WTC11 (cell line): ENCODE results near the gene PTPRN2. TPM values are rescaled to one million over a fixed set of nuclear protein-coding genes. Genes with fewer than 3 reads are reported as not detected.

Experiments used
- ATAC-seq: fragments of 200-7000 bp; cut with Tn5 transposase; 2 replicates; pipeline ENCODE4 v1.10.0; 2021; ENCODE audit warnings: mild to moderate bottlenecking, moderate library complexity
- CTCF ChIA-PET: fragments of 300-600 bp; sonication (Branson Sonifier 250); formaldehyde crosslinking; loops from one replicate; lab custom pipeline; 2021; ENCODE audit warnings: antibody characterized with exemption; lab: Charles Lee
- POLR2A ChIA-PET: fragments of 350-600 bp; sonication (Branson Sonifier 250); formaldehyde crosslinking; loops from one replicate; lab custom pipeline; 2021; ENCODE audit warnings: antibody characterized with exemption; lab: Charles Lee
- DNase-seq: peaks from one replicate; pipeline ENCODE4 v3.0.0; 2021; ENCODE audit warnings: low spot score
- H3K27ac Mint-ChIP-seq: 2 replicates; pipeline ENCODE4 v1.8.0; 2021; ENCODE audit warnings: mixed read lengths
- H3K27me3 Mint-ChIP-seq: 2 replicates; pipeline ENCODE4 v1.8.0; 2021; ENCODE audit warnings: low read depth, mild to moderate bottlenecking, moderate library complexity, mixed read lengths
- H3K36me3 Mint-ChIP-seq: 2 replicates; pipeline ENCODE4 v1.8.0; 2021; ENCODE audit warnings: mixed read lengths
- H3K4me1 Mint-ChIP-seq: 2 replicates; pipeline ENCODE4 v1.8.0; 2022; ENCODE audit warnings: mixed read lengths
- H3K4me3 Mint-ChIP-seq: 2 replicates; pipeline ENCODE4 v1.8.0; 2021; ENCODE audit warnings: mild to moderate bottlenecking, moderate library complexity, mixed read lengths
- H3K9me3 Mint-ChIP-seq: 2 replicates; pipeline ENCODE4 v1.8.0; 2021; ENCODE audit warnings: mixed read lengths
- CREB1 ChIP-seq: sonication (generic); formaldehyde crosslinking; IDR thresholded peaks from 2 replicates; pipeline ENCODE4 v1.8.0; 2023; ENCODE audit warnings: mild to moderate bottlenecking, missing genetic modification reagents
- FOXK1 ChIP-seq: sonication (generic); formaldehyde crosslinking; IDR thresholded peaks from 2 replicates; pipeline ENCODE4 v1.8.0; 2022; ENCODE audit warnings: mild to moderate bottlenecking, moderate library complexity, missing genetic modification reagents
- IRF2 ChIP-seq: sonication (generic); formaldehyde crosslinking; IDR thresholded peaks from 2 replicates; pipeline ENCODE4 v1.8.0; 2022; ENCODE audit warnings: low read depth, missing genetic modification reagents, borderline replicate concordance
- NR3C1 ChIP-seq: sonication (generic); formaldehyde crosslinking; conservative IDR thresholded peaks from 2 replicates; pipeline ENCODE4 v1.8.1; 2023; ENCODE audit warnings: low read depth, mild to moderate bottlenecking, missing genetic modification reagents
- OVOL2 ChIP-seq: fragments of 250-450 bp; sonication (Bioruptor Pico); IDR thresholded peaks from 2 replicates; pipeline ENCODE4 v1.9.0; 2021; ENCODE audit warnings: mild to moderate bottlenecking, borderline replicate concordance
- RORB ChIP-seq: fragments of 250-450 bp; sonication (Bioruptor Pico); IDR thresholded peaks from 2 replicates; pipeline ENCODE4 v1.9.0; 2021; ENCODE audit warnings: mild to moderate bottlenecking
- SP1 ChIP-seq: sonication (generic); formaldehyde crosslinking; conservative IDR thresholded peaks from 2 replicates; pipeline ENCODE4 v1.8.1; 2022; ENCODE audit warnings: missing genetic modification reagents
- TCF7 ChIP-seq: sonication (generic); formaldehyde crosslinking; IDR thresholded peaks from 2 replicates; pipeline ENCODE4 v1.8.0; 2022; ENCODE audit warnings: mild to moderate bottlenecking, low read depth, missing genetic modification reagents, moderate library complexity
- total RNA-seq: library from RNA; stranded (reverse); gene quantifications from 3 replicates; pipeline ENCODE4 v1.2.3, GENCODE V29; 2021
- TF ChIP-seq, protein P1 (sequence below): sonication (generic); formaldehyde crosslinking; IDR thresholded peaks from 2 replicates; pipeline ENCODE4 v1.8.0; 2023; ENCODE audit warnings: missing genetic modification reagents, mild to moderate bottlenecking, borderline replicate concordance
- TF ChIP-seq, protein P2 (sequence below): sonication (generic); formaldehyde crosslinking; IDR thresholded peaks from 2 replicates; pipeline ENCODE4 v1.8.0; 2023; ENCODE audit warnings: mild to moderate bottlenecking, missing genetic modification reagents
- TF ChIP-seq, protein P3 (sequence below): sonication (generic); formaldehyde crosslinking; IDR thresholded peaks from 2 replicates; pipeline ENCODE4 v1.8.0; 2022; ENCODE audit warnings: mild to moderate bottlenecking, missing genetic modification reagents
- TF ChIP-seq, protein P4 (sequence below): sonication (generic); formaldehyde crosslinking; IDR thresholded peaks from 2 replicates; pipeline ENCODE4 v1.8.1; 2023; ENCODE audit warnings: mild to moderate bottlenecking, missing genetic modification reagents
- TF ChIP-seq, protein P5 (sequence below): sonication (generic); formaldehyde crosslinking; IDR thresholded peaks from 2 replicates; pipeline ENCODE4 v1.8.1; 2023; ENCODE audit warnings: mild to moderate bottlenecking, missing genetic modification reagents, borderline replicate concordance
- TF ChIP-seq, protein P6 (sequence below): sonication (generic); formaldehyde crosslinking; conservative IDR thresholded peaks from 2 replicates; pipeline ENCODE4 v1.8.1; 2023; ENCODE audit warnings: mild to moderate bottlenecking, low read depth, missing genetic modification reagents, moderate library complexity
- TF ChIP-seq, protein P7 (sequence below): sonication (generic); formaldehyde crosslinking; IDR thresholded peaks from 2 replicates; pipeline ENCODE4 v1.8.0; 2022; ENCODE audit warnings: mild to moderate bottlenecking, missing genetic modification reagents

PTPRN2 gene
- total RNA-seq, 1 experiment from 2014 or later, result 4.7 TPM

DNA sequence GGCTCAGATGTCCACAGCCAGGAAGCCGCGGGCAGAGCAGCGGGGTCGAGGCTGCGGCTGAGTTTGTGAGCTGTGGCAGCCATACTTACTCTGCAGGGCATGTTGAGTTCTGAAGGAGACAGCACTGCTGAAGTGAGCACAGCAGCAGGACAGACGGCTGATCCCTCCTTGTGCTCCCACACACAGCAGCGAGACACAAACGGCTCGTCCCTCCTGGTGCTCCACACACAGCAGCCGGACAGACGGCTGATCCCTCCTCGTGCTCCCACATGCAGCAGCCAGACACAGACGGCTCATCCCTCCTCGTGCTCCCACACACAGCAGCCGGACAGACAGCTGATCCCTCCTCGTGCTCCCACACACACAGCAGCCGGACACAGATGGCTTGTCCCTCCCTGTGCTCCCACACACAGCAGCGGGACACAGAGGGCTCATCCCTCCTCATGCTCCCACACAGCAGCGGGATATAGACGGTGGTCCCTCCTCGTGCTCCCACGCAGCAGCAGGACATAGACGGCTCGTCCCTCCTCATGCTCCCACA, 305.1 kb downstream of the PTPRN2 start (continued):
- TF ChIP-seq, protein P1, sequence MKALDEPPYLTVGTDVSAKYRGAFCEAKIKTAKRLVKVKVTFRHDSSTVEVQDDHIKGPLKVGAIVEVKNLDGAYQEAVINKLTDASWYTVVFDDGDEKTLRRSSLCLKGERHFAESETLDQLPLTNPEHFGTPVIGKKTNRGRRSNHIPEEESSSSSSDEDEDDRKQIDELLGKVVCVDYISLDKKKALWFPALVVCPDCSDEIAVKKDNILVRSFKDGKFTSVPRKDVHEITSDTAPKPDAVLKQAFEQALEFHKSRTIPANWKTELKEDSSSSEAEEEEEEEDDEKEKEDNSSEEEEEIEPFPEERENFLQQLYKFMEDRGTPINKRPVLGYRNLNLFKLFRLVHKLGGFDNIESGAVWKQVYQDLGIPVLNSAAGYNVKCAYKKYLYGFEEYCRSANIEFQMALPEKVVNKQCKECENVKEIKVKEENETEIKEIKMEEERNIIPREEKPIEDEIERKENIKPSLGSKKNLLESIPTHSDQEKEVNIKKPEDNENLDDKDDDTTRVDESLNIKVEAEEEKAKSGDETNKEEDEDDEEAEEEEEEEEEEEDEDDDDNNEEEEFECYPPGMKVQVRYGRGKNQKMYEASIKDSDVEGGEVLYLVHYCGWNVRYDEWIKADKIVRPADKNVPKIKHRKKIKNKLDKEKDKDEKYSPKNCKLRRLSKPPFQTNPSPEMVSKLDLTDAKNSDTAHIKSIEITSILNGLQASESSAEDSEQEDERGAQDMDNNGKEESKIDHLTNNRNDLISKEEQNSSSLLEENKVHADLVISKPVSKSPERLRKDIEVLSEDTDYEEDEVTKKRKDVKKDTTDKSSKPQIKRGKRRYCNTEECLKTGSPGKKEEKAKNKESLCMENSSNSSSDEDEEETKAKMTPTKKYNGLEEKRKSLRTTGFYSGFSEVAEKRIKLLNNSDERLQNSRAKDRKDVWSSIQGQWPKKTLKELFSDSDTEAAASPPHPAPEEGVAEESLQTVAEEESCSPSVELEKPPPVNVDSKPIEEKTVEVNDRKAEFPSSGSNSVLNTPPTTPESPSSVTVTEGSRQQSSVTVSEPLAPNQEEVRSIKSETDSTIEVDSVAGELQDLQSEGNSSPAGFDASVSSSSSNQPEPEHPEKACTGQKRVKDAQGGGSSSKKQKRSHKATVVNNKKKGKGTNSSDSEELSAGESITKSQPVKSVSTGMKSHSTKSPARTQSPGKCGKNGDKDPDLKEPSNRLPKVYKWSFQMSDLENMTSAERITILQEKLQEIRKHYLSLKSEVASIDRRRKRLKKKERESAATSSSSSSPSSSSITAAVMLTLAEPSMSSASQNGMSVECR (CRISPR knock-in tag), result no peak
- TF ChIP-seq, protein P2, sequence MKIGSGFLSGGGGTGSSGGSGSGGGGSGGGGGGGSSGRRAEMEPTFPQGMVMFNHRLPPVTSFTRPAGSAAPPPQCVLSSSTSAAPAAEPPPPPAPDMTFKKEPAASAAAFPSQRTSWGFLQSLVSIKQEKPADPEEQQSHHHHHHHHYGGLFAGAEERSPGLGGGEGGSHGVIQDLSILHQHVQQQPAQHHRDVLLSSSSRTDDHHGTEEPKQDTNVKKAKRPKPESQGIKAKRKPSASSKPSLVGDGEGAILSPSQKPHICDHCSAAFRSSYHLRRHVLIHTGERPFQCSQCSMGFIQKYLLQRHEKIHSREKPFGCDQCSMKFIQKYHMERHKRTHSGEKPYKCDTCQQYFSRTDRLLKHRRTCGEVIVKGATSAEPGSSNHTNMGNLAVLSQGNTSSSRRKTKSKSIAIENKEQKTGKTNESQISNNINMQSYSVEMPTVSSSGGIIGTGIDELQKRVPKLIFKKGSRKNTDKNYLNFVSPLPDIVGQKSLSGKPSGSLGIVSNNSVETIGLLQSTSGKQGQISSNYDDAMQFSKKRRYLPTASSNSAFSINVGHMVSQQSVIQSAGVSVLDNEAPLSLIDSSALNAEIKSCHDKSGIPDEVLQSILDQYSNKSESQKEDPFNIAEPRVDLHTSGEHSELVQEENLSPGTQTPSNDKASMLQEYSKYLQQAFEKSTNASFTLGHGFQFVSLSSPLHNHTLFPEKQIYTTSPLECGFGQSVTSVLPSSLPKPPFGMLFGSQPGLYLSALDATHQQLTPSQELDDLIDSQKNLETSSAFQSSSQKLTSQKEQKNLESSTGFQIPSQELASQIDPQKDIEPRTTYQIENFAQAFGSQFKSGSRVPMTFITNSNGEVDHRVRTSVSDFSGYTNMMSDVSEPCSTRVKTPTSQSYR (CRISPR knock-in tag), result no peak
- TF ChIP-seq TCF7 (no peak), SP1 (no peak)
- TF ChIP-seq, protein P3, sequence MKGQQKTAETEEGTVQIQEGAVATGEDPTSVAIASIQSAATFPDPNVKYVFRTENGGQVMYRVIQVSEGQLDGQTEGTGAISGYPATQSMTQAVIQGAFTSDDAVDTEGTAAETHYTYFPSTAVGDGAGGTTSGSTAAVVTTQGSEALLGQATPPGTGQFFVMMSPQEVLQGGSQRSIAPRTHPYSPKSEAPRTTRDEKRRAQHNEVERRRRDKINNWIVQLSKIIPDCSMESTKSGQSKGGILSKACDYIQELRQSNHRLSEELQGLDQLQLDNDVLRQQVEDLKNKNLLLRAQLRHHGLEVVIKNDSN, result no peak
- TF ChIP-seq, all 79 proteins: peak for 0

DNA sequence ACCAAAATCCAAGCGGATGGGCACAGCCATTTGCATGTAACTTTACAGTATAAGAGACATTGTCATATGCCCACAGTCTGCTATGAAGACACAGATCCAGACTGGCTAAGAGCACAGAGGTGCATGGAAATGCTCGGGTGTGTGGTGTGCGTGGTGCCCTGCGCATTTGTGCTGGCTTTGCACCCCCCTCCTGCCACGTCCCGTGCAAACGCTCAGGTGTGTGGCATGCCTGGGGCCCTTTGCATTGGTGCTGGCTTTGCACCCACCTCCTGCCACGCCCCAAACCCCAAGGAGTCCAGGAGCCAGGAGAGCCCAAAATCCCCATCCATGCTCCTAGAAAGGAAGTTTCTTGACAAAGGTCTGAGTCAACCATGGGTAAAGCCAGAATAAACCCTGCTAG, 306.2 kb downstream of the PTPRN2 start:
- CTCF ChIA-PET, result no interaction called here
- H3K36me3 Mint-ChIP-seq, result peaks cover 4% of the 10 kb centered on the region
- DNase-seq, result no peak
- peaks cover 3% of the 10 kb centered on the region for H3K27me3 Mint-ChIP-seq
- no peak for TF ChIP-seq IRF2
- TF ChIP-seq, protein P4, sequence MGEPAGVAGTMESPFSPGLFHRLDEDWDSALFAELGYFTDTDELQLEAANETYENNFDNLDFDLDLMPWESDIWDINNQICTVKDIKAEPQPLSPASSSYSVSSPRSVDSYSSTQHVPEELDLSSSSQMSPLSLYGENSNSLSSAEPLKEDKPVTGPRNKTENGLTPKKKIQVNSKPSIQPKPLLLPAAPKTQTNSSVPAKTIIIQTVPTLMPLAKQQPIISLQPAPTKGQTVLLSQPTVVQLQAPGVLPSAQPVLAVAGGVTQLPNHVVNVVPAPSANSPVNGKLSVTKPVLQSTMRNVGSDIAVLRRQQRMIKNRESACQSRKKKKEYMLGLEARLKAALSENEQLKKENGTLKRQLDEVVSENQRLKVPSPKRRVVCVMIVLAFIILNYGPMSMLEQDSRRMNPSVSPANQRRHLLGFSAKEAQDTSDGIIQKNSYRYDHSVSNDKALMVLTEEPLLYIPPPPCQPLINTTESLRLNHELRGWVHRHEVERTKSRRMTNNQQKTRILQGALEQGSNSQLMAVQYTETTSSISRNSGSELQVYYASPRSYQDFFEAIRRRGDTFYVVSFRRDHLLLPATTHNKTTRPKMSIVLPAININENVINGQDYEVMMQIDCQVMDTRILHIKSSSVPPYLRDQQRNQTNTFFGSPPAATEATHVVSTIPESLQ (CRISPR knock-in tag), result no peak
- no peak for TF ChIP-seq OVOL2 (CRISPR knock-in tag)
- TF ChIP-seq RORB (CRISPR knock-in tag), result no peak
- peaks cover 8% of the 10 kb centered on the region for H3K9me3 Mint-ChIP-seq
- POLR2A ChIA-PET, result interaction anchor here (0.6 kb wide), 1 partner anchor 204 kb away, joined by 3 read pairs; no protein-coding TSS in a partner anchor
- H3K27ac Mint-ChIP-seq, result no peak overlapping the region
- no peak for ATAC-seq
- H3K4me1 Mint-ChIP-seq, result no peaks in the 10 kb centered on the region
- H3K4me3 Mint-ChIP-seq, result no peak overlapping the region

DNA sequence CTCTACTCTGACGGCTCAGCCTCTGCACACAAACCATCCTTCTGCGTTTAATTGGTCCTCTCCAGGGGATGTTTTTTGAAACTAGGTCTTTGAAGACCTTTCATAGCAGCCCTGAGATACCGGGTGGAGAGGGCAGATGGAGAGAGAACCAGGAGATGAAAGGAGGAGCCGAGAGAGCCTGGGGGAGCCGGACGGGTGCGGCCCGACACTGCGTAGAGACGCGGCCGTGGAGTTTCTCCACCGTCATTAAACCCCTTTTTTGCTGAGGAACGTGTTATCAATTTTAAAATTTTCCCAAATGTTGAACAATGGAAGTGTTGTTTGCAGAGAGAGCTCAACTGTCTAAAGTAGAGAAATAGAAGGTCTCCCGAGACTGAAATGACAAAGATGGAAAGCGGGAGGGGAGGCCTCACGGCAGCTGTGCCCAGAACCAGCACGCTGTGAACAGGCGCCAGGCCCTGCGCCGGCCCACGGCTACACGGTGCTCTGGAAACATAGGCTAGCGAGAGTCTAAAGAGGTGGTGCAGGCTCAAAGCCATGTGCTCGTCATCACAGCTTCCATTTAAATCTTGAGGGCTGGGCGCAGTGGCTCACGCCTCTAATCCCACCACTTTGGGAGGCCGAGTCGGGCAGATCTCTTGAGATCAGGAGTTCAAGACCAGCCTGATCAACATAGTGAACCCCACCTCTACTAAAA, 307.0 kb downstream of the PTPRN2 start:
- POLR2A ChIA-PET, result no interaction called here
- Mint-ChIP-seq H3K4me1 (no peaks in the 10 kb centered on the region; the same call in 1 of the 2 replicates), H3K27ac (no peak overlapping the region), H3K9me3 (peaks cover 2% of the 10 kb centered on the region; the same call in 1 of the 2 replicates), H3K27me3 (no peaks in the 10 kb centered on the region), H3K36me3 (no peaks in the 10 kb centered on the region; the same call in 1 of the 2 replicates), H3K4me3 (no peak overlapping the region)
- CTCF ChIA-PET, result no interaction called here
- no peak for ATAC-seq
- no peak for DNase-seq
- no peak for TF ChIP-seq FOXK1 (CRISPR knock-in tag)
- no peak for TF ChIP-seq NR3C1
- TF ChIP-seq, protein P5, sequence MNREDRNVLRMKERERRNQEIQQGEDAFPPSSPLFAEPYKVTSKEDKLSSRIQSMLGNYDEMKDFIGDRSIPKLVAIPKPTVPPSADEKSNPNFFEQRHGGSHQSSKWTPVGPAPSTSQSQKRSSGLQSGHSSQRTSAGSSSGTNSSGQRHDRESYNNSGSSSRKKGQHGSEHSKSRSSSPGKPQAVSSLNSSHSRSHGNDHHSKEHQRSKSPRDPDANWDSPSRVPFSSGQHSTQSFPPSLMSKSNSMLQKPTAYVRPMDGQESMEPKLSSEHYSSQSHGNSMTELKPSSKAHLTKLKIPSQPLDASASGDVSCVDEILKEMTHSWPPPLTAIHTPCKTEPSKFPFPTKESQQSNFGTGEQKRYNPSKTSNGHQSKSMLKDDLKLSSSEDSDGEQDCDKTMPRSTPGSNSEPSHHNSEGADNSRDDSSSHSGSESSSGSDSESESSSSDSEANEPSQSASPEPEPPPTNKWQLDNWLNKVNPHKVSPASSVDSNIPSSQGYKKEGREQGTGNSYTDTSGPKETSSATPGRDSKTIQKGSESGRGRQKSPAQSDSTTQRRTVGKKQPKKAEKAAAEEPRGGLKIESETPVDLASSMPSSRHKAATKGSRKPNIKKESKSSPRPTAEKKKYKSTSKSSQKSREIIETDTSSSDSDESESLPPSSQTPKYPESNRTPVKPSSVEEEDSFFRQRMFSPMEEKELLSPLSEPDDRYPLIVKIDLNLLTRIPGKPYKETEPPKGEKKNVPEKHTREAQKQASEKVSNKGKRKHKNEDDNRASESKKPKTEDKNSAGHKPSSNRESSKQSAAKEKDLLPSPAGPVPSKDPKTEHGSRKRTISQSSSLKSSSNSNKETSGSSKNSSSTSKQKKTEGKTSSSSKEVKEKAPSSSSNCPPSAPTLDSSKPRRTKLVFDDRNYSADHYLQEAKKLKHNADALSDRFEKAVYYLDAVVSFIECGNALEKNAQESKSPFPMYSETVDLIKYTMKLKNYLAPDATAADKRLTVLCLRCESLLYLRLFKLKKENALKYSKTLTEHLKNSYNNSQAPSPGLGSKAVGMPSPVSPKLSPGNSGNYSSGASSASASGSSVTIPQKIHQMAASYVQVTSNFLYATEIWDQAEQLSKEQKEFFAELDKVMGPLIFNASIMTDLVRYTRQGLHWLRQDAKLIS (CRISPR knock-in tag), result no peak
- TF ChIP-seq, protein P6, sequence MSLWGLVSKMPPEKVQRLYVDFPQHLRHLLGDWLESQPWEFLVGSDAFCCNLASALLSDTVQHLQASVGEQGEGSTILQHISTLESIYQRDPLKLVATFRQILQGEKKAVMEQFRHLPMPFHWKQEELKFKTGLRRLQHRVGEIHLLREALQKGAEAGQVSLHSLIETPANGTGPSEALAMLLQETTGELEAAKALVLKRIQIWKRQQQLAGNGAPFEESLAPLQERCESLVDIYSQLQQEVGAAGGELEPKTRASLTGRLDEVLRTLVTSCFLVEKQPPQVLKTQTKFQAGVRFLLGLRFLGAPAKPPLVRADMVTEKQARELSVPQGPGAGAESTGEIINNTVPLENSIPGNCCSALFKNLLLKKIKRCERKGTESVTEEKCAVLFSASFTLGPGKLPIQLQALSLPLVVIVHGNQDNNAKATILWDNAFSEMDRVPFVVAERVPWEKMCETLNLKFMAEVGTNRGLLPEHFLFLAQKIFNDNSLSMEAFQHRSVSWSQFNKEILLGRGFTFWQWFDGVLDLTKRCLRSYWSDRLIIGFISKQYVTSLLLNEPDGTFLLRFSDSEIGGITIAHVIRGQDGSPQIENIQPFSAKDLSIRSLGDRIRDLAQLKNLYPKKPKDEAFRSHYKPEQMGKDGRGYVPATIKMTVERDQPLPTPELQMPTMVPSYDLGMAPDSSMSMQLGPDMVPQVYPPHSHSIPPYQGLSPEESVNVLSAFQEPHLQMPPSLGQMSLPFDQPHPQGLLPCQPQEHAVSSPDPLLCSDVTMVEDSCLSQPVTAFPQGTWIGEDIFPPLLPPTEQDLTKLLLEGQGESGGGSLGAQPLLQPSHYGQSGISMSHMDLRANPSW (CRISPR knock-in tag), result no peak
- TF ChIP-seq CREB1 (CRISPR knock-in tag), result no peak
- TF ChIP-seq, protein P7, sequence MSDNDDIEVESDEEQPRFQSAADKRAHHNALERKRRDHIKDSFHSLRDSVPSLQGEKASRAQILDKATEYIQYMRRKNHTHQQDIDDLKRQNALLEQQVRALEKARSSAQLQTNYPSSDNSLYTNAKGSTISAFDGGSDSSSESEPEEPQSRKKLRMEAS (CRISPR knock-in tag), result no peak
